HCT116 (cell line): ENCODE measurements around the gene IFI35. TPM values are rescaled to one million over a fixed set of nuclear protein-coding genes. Genes with fewer than 3 reads are reported as not detected.

ENCODE experiments used
- ATAC-seq: fragments of 200-7000 bp; cut with Tn5 transposase; 2 replicates; pipeline ENCODE4 v1.9.1; 2020; ENCODE audit warnings: mild to moderate bottlenecking, moderate library complexity
- BruUV-seq: library from RNA; stranded (reverse); fragments of 400-500 nt; replicated peaks from 2 replicates; lab custom pipeline; 2021; lab: Mats Ljungman, UMichigan
- CTCF ChIA-PET: fragments of 300-600 bp; sonication (Branson Sonifier 250); formaldehyde crosslinking; loops from one replicate; lab custom pipeline; 2021; ENCODE audit warnings: antibody characterized with exemption; lab: Charles Lee
- POLR2A ChIA-PET: fragments of 300-600, 350-600 bp; sonication (Branson Sonifier 250); formaldehyde crosslinking; loops from one replicate; lab custom pipeline; 2021; ENCODE audit warnings: antibody characterized with exemption; lab: Charles Lee
- RAD21 ChIA-PET, 2 experiments: fragments of 300-600 bp; sonication (Branson Sonifier 250); formaldehyde crosslinking; loops; one replicate each; lab custom pipeline; 2023; ENCODE audit warnings: low total read pairs in 2 of 2; ENCODE audit not compliant: uncharacterized antibody in 2 of 2, unreplicated experiment in 2 of 2, low non-redundant PET in 1 of 2; lab: Charles Lee
- DNase-seq: peaks from one replicate; pipeline ENCODE4 v3.0.0-alpha.2; 2010; ENCODE audit warnings: low read depth, low spot score
- H2AFZ ChIP-seq: fragments of 200-600 bp; shearing (Covaris generic), sonication (generic); 2 replicates; pipeline ENCODE4 v1.6.1; 2017; ENCODE audit warnings: low read depth, mixed run types, mixed read lengths, antibody characterized with exemption, low read length; ENCODE audit not compliant: poor library complexity, severe bottlenecking
- H3K27ac ChIP-seq: 2 replicates; pipeline ENCODE4 v1.5.1; 2012; ENCODE audit warnings: low read depth, low read length
- H3K27me3 ChIP-seq: fragments of 200-600 bp; sonication (generic); 2 replicates; pipeline ENCODE4 v1.6.1; 2016; ENCODE audit warnings: mixed run types, low read length, mixed read lengths; ENCODE audit not compliant: insufficient read depth
- H3K36me3 ChIP-seq, 2 experiments: fragments of 200-500 bp in 1 of 2; fragments of 200-600 bp in 1 of 2; sonication (Bioruptor generic) in 1 of 2; sonication (generic) in 1 of 2; 2 replicates each; pipeline versions ENCODE4 v1.5.1 to v1.6.1; 2014 to 2016; ENCODE audit warnings: low read length in 2 of 2, inconsistent platforms in 1 of 2, mixed read lengths in 1 of 2, mixed run types in 1 of 2; ENCODE audit not compliant: insufficient read depth in 2 of 2, control insufficient read depth in 1 of 2
- H3K4me1 ChIP-seq, 2 experiments: fragments of 200-600 bp in 1 of 2; sonication (generic) in 1 of 2; 2 replicates each; pipeline versions ENCODE4 v1.5.1 to v1.6.1; 2012 to 2017; ENCODE audit warnings: low read length in 2 of 2, inconsistent platforms in 1 of 2, mild to moderate bottlenecking in 1 of 2, mixed read lengths in 1 of 2, mixed run types in 1 of 2, moderate library complexity in 1 of 2; ENCODE audit not compliant: insufficient read depth in 2 of 2, control insufficient read depth in 1 of 2
- H3K4me2 ChIP-seq: fragments of 200-600 bp; sonication (generic); 2 replicates; pipeline ENCODE4 v1.6.1; 2017; ENCODE audit warnings: mixed run types, low read length, mixed read lengths
- H3K4me3 ChIP-seq, 2 experiments: fragments of 200-600 bp in 1 of 2; sonication (generic) in 1 of 2; replicated peaks in 1 of 2; 2 replicates each; pipeline ENCODE4 v1.5.1; 2011 to 2016; ENCODE audit warnings: low read length in 2 of 2, control low read depth in 1 of 2, low read depth in 1 of 2, mild to moderate bottlenecking in 1 of 2, mixed read lengths in 1 of 2, mixed run types in 1 of 2
- H3K79me2 ChIP-seq: fragments of 200-600 bp; sonication (generic); 2 replicates; pipeline ENCODE4 v1.6.1; 2017; ENCODE audit warnings: mild to moderate bottlenecking, mixed run types, low read length, moderate library complexity, mixed read lengths; ENCODE audit not compliant: insufficient read depth
- H3K9ac ChIP-seq: fragments of 200-600 bp; sonication (generic); 2 replicates; pipeline ENCODE4 v1.6.1; 2016; ENCODE audit warnings: low read length, mixed read lengths
- H3K9me2 ChIP-seq: fragments of 200-600 bp; sonication (generic), shearing (Covaris generic); 2 replicates; pipeline ENCODE4 v1.6.1; 2017; ENCODE audit warnings: mixed run types, mild to moderate bottlenecking, moderate library complexity; ENCODE audit not compliant: insufficient read depth
- H3K9me3 ChIP-seq, 2 experiments: fragments of 200-500 bp in 1 of 2; fragments of 200-600 bp in 1 of 2; sonication (Bioruptor generic) in 1 of 2; sonication (generic) in 1 of 2; 2 replicates each; pipeline ENCODE4 v1.6.1; 2014 to 2017; ENCODE audit warnings: low read length in 2 of 2, mixed read lengths in 2 of 2, inconsistent platforms in 1 of 2, low read depth in 1 of 2, mild to moderate bottlenecking in 1 of 2, mixed run types in 1 of 2, moderate library complexity in 1 of 2; ENCODE audit not compliant: control insufficient read depth in 1 of 2, insufficient read depth in 1 of 2
- H4K20me1 ChIP-seq: fragments of 200-600 bp; sonication (generic), shearing (Covaris generic); 2 replicates; pipeline ENCODE4 v1.6.1; 2017; ENCODE audit warnings: mixed run types, mild to moderate bottlenecking, moderate library complexity; ENCODE audit not compliant: insufficient read depth
- ATF3 ChIP-seq: IDR thresholded peaks from 2 replicates; pipeline ENCODE4 v1.6.1; 2012
- CTCF ChIP-seq, 3 experiments: fragments of 200-600 bp in 1 of 3; sonication (generic) in 1 of 3; IDR thresholded peaks in 2 of 3; conservative IDR thresholded peaks in 1 of 3; 2 replicates each; pipeline ENCODE4 v1.5.1; 2012 to 2017; ENCODE audit warnings: low read depth in 2 of 3, low read length in 2 of 3, antibody characterized with exemption in 1 of 3, borderline replicate concordance in 1 of 3, control low read depth in 1 of 3, mild to moderate bottlenecking in 1 of 3, mixed read lengths in 1 of 3, mixed run types in 1 of 3, moderate library complexity in 1 of 3; ENCODE audit not compliant: insufficient read depth in 1 of 3
- EGR1 ChIP-seq: IDR thresholded peaks from 2 replicates; pipeline ENCODE4 v1.6.1; 2012; ENCODE audit warnings: low read depth
- ELF1 ChIP-seq: IDR thresholded peaks from 2 replicates; pipeline ENCODE4 v1.6.1; 2012; ENCODE audit warnings: low read depth, borderline replicate concordance
- EZH2phosphoT487 ChIP-seq: fragments of 200-600 bp; IDR thresholded peaks from 2 replicates; pipeline ENCODE4 v1.6.1; 2018; ENCODE audit warnings: antibody characterized with exemption, borderline replicate concordance
- FOSL1 ChIP-seq: IDR thresholded peaks from 2 replicates; pipeline ENCODE4 v1.6.1; 2012; ENCODE audit warnings: low read depth
- JUND ChIP-seq: IDR thresholded peaks from 2 replicates; pipeline ENCODE4 v1.6.1; 2012
- MAX ChIP-seq: IDR thresholded peaks from 2 replicates; pipeline ENCODE4 v1.6.1; 2012
- POLR2A ChIP-seq: IDR thresholded peaks from 2 replicates; pipeline ENCODE4 v1.7.0; 2011; ENCODE audit warnings: borderline replicate concordance; ENCODE audit not compliant: insufficient read depth, insufficient read length; ENCODE audit errors: extremely low read depth
- SIN3A ChIP-seq: IDR thresholded peaks from 2 replicates; pipeline ENCODE4 v1.6.1; 2012; ENCODE audit warnings: low read depth
- SRF ChIP-seq: IDR thresholded peaks from 2 replicates; pipeline ENCODE4 v1.6.1; 2012; ENCODE audit warnings: low read depth
- ZBTB33 ChIP-seq: IDR thresholded peaks from 2 replicates; pipeline ENCODE4 v1.6.1; 2011; ENCODE audit warnings: mild to moderate bottlenecking, low read length, moderate library complexity; ENCODE audit not compliant: insufficient replicate concordance; ENCODE audit errors: extremely low read depth
- ZFX ChIP-seq: fragments of 450-650 bp; IDR thresholded peaks from 2 replicates; pipeline ENCODE4 v1.6.1; 2017
- intact Hi-C: fragments of 100-400 bp; cut with micrococcal nuclease; formaldehyde crosslinking; loops from 2 replicates; pipeline ENCODE4 v1.10.0; 2022
- total RNA-seq: library from RNA; stranded (reverse); gene quantifications from one replicate; pipeline ENCODE4 v1.2.1, GENCODE V29; 2021; ENCODE audit not compliant: unreplicated experiment

Gene IFI35
- total RNA-seq, 1 experiment from 2014 or later, result 14.8 TPM

GRCh38 chr17:42980766-42981397 lies 25.7 kb upstream of the IFI35 start (continued):
- TF ChIP-seq CTCF (IDR thresholded peaks at IDR 0.05 in 2 of 3, conservative IDR thresholded peaks at IDR 0.05 in 1 of 3; ENCODE audit: borderline replicate concordance in 1 of 3, insufficient read depth in 1 of 3, low read depth in 2 of 3, low read length in 2 of 3) (no peak), SRF (no peak), SIN3A (no peak; the same call in 1 of the 2 replicates)

- ChIA-PET POLR2A (interaction anchor here (0.8 kb wide), 1 partner anchor 16 kb away, joined by 4 read pairs; the partner anchor contains the start of gene RPL27), CTCF (no interaction called here), RAD21 (no interaction called here)
- DNase-seq (no peak), ATAC-seq (no peak)
- peak overlapping the region; percentile 93; the same call in 1 of the 2 replicates for H3K4me2 ChIP-seq
- peaks cover 10 to 23% of the 10 kb centered on the region in 2 experiments; a peak in 3 of 4 replicates for H3K4me1 ChIP-seq
- no TSS peak for BruUV-seq
- H3K79me2 ChIP-seq, result peaks cover 40% of the 10 kb centered on the region
- no peak overlapping the region for H3K27ac ChIP-seq
- H3K27me3 ChIP-seq, result no peaks in the 10 kb centered on the region
- H3K9me3 ChIP-seq, result no peaks in the 10 kb centered on the region
- no peak overlapping the region for H3K4me3 ChIP-seq
- intact Hi-C loops, result no loop called here
- H3K9me2 ChIP-seq, result no peaks in the 10 kb centered on the region
- no peak overlapping the region for H3K9ac ChIP-seq
- TF ChIP-seq ZBTB33, result no peak
- TF ChIP-seq FOSL1, result no peak
- no peak for TF ChIP-seq EGR1
- no peak for TF ChIP-seq EZH2phosphoT487
- no peak for TF ChIP-seq ATF3
- TF ChIP-seq JUND, result no peak
- TF ChIP-seq MAX, result no peak
- TF ChIP-seq CTCF (IDR thresholded peaks at IDR 0.05 in 2 of 3, conservative IDR thresholded peaks at IDR 0.05 in 1 of 3; ENCODE audit: borderline replicate concordance in 1 of 3, insufficient read depth in 1 of 3, low read depth in 2 of 3, low read length in 2 of 3), result no peak
- TF ChIP-seq SRF, result no peak
- no peak for TF ChIP-seq ELF1
- TF ChIP-seq ZFX, result no peak
- no peak for TF ChIP-seq POLR2A
- no peak for TF ChIP-seq SIN3A
- H4K20me1 ChIP-seq, result no peaks in the 10 kb centered on the region
- H2AFZ ChIP-seq, result no peak overlapping the region
- peaks cover 13 to 15% of the 10 kb centered on the region in 2 experiments; a peak in 3 of 4 replicates for H3K36me3 ChIP-seq
Measured at GRCh38 chr17:42982266-42982665, 24.3 kb upstream of the IFI35 start.
